Activated CD8-positive, alpha-beta memory T cell treated with anti-CD3 and anti-CD28 coated beads for 1 hour (primary cell): ENCODE measurements around the gene MRPL12.

Source experiments
- DNase-seq, 2 donors: peaks; one replicate each; pipeline ENCODE4 v3.0.0-alpha.2; 2020; ENCODE audit warnings: low read depth in 1 of 2; ENCODE audit errors: extremely low read depth in 1 of 2

MRPL12 gene

GRCh38 chr17:81682565-81683207 lies 20.5 kb upstream of the MRPL12 start:
- DNase-seq: no peak

- no peak for DNase-seq
Observed at GRCh38 chr17:81683208-81683583, 20.0 kb upstream of the MRPL12 start.

- DNase-seq: peak; percentile 93 to 96
Observed at GRCh38 chr17:81683584-81684441, 19.4 kb upstream of the MRPL12 start, which contains the start of the genes ARL16 and HGS. Gene ARL16 (minus strand): TSS chr17:81683797. CDS start chr17:81683753, 44 bp downstream. Gene HGS (plus strand): TSS chr17:81684011. CDS start chr17:81684067, 56 bp downstream.

GRCh38 chr17:81684442-81684911 lies 18.7 kb upstream of the MRPL12 start:
- no peak for DNase-seq

- no peak for DNase-seq
Observed at GRCh38 chr17:81685108-81685507, 18.1 kb upstream of the MRPL12 start.

- DNase-seq: no peak
Observed at GRCh38 chr17:81686614-81687013, 16.6 kb upstream of the MRPL12 start.

- DNase-seq: no peak
Observed at GRCh38 chr17:81687770-81688541, 15.2 kb upstream of the MRPL12 start.

- no peak for DNase-seq
Observed at GRCh38 chr17:81688616-81689015, 14.6 kb upstream of the MRPL12 start.

GRCh38 chr17:81690066-81690465 lies 13.1 kb upstream of the MRPL12 start:
- no peak for DNase-seq

- DNase-seq: no peak
Observed at GRCh38 chr17:81690549-81690948, 12.6 kb upstream of the MRPL12 start.

- no peak for DNase-seq
Observed at GRCh38 chr17:81691196-81691595, 12.0 kb upstream of the MRPL12 start.

- DNase-seq: no peak
Observed at GRCh38 chr17:81691608-81692007, 11.6 kb upstream of the MRPL12 start.

GRCh38 chr17:81693509-81694210 lies 9.5 kb upstream of the MRPL12 start:
- DNase-seq: no peak

- no peak for DNase-seq
Observed at GRCh38 chr17:81694810-81695209, 8.4 kb upstream of the MRPL12 start.

GRCh38 chr17:81695211-81695610 lies 8.0 kb upstream of the MRPL12 start:
- no peak for DNase-seq

GRCh38 chr17:81695801-81696200 lies 7.4 kb upstream of the MRPL12 start:
- DNase-seq: no peak

GRCh38 chr17:81696218-81696941 lies 6.8 kb upstream of the MRPL12 start:
- no peak for DNase-seq

- DNase-seq: no peak
Observed at GRCh38 chr17:81697261-81698044, 5.7 kb upstream of the MRPL12 start.
